Measurements from ENCODE around the gene SNED1.

Gene SNED1

GRCh38 chr2:240988571-240989271 lies 9.7 kb upstream of the SNED1 start:
- DNase-seq = no peak
- in situ Hi-C loops (cut with MboI; ENCODE audit: low pct_unique_long_range_greater_than_20kb, low sequenced_read_pairs) = no loop called here

- in situ Hi-C loops (cut with MboI; ENCODE audit: low pct_unique_long_range_greater_than_20kb, low sequenced_read_pairs) = no loop called here
- peak; percentile 40 for DNase-seq
Observed at GRCh38 chr2:240989451-240990265, 8.8 kb upstream of the SNED1 start.

GRCh38 chr2:240990266-240990529 lies 8.2 kb upstream of the SNED1 start:
- in situ Hi-C loops (cut with MboI; ENCODE audit: low pct_unique_long_range_greater_than_20kb, low sequenced_read_pairs) = no loop called here
- DNase-seq = no peak

GRCh38 chr2:240990726-240991377 lies 7.6 kb upstream of the SNED1 start:
- DNase-seq = no peak
- in situ Hi-C loops (cut with MboI; ENCODE audit: low pct_unique_long_range_greater_than_20kb, low sequenced_read_pairs) = no loop called here

- no peak for DNase-seq
- in situ Hi-C loops (cut with MboI; ENCODE audit: low pct_unique_long_range_greater_than_20kb, low sequenced_read_pairs) = no loop called here
Observed at GRCh38 chr2:240991378-240992263, 6.8 kb upstream of the SNED1 start.

- in situ Hi-C loops (cut with MboI; ENCODE audit: low pct_unique_long_range_greater_than_20kb, low sequenced_read_pairs) = no loop called here
- DNase-seq = no peak
Observed at GRCh38 chr2:240992572-240993291, 5.7 kb upstream of the SNED1 start.

- in situ Hi-C loops (cut with MboI; ENCODE audit: low pct_unique_long_range_greater_than_20kb, low sequenced_read_pairs) = no loop called here
Observed at GRCh38 chr2:240993446-240994170, 4.8 kb upstream of the SNED1 start.

GRCh38 chr2:240994171-240994896 lies 4.1 kb upstream of the SNED1 start:
- in situ Hi-C loops (cut with MboI; ENCODE audit: low pct_unique_long_range_greater_than_20kb, low sequenced_read_pairs) = no loop called here
- no peak for DNase-seq

More at GRCh38 chr2:240993446-240994170, 4.8 kb upstream of the SNED1 start:
- no peak for DNase-seq

GRCh38 chr2:240995041-240996021 lies 3.1 kb upstream of the SNED1 start:
- in situ Hi-C loops (cut with MboI; ENCODE audit: low pct_unique_long_range_greater_than_20kb, low sequenced_read_pairs) = no loop called here
- DNase-seq = no peak

GRCh38 chr2:240996161-240996833 lies 2.1 kb upstream of the SNED1 start:
- in situ Hi-C loops (cut with MboI; ENCODE audit: low pct_unique_long_range_greater_than_20kb, low sequenced_read_pairs) = no loop called here
- DNase-seq = no peak

GRCh38 chr2:240996834-240997140 lies 1.6 kb upstream of the SNED1 start:
- no peak for DNase-seq
- in situ Hi-C loops (cut with MboI; ENCODE audit: low pct_unique_long_range_greater_than_20kb, low sequenced_read_pairs) = no loop called here

GRCh38 chr2:240997141-240997855 lies 1.1 kb upstream of the SNED1 start:
- in situ Hi-C loops (cut with MboI; ENCODE audit: low pct_unique_long_range_greater_than_20kb, low sequenced_read_pairs) = no loop called here
- DNase-seq = no peak

- in situ Hi-C loops (cut with MboI; ENCODE audit: low pct_unique_long_range_greater_than_20kb, low sequenced_read_pairs) = no loop called here
- DNase-seq = no peak
Observed at GRCh38 chr2:240998706-240998994, 232 bp downstream of the SNED1 start.

GRCh38 chr2:240998995-240999791 lies 775 bp downstream of the SNED1 start:
- DNase-seq = no peak
- in situ Hi-C loops (cut with MboI; ENCODE audit: low pct_unique_long_range_greater_than_20kb, low sequenced_read_pairs) = no loop called here

Measured in KBM-7 (cell line).